Measurements from ENCODE around the gene CFL2. TPM values are rescaled to one million over a fixed set of nuclear protein-coding genes. Genes with fewer than 3 reads are reported as not detected.
A peak's percentile ranks its signal among the peaks of the same experiment; 100 is the strongest.
"Not testable (repeated sequence)": the region's sequence is repeated elsewhere in the genome, so short reads cannot be mapped to it uniquely, and the experiment has no call there.

The CFL2 gene
- total and polyA plus RNA-seq, 5 donors from 2014 or later = 7.1 to 27.8 (median 7.8) TPM

DNA sequence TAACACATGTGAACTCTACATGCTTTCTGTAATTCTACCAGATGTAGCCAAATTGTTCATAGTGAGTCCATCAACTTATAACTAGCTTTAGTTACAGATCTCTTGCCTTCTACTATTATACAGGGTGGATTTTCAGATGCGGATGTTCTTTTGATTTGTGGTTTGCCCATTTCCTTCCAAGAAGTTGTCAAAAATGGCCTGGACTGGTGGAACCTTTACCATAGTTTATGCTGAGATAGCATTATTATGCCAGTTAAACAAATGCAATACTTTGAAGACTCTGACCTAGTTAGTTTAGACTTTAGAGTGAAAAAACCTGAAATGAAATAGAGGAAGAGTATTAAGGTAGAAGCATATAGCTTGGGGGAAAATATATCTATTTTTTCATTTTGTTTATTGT, 27.4 kb upstream of the CFL2 start:
- no peaks in the 10 kb centered on the region for H3K36me3 ChIP-seq (ENCODE audit: control insufficient read depth, insufficient read depth, low read length)
- no peaks in the 10 kb centered on the region for H3K36me3 Mint-ChIP-seq
- peak; percentile 40 to 42 for ATAC-seq (ENCODE audit: low read depth in 2 of 2)
- peaks cover 0 to 5% (median 0%) of the 10 kb centered on the region in 7 donors for H3K9me3 Mint-ChIP-seq
- H3K4me1 ChIP-seq (ENCODE audit: control insufficient read depth, insufficient read depth, low read length, poor library complexity, severe bottlenecking) = peaks cover 10% of the 10 kb centered on the region
- H3K27ac Mint-ChIP-seq = peak overlapping the region in 2 of 3 donors; percentile 11 to 12
- H3K4me1 Mint-ChIP-seq = peaks cover 11 to 28% (median 22%) of the 10 kb centered on the region in 4 donors
- no peaks in the 10 kb centered on the region for H3K9me3 ChIP-seq (ENCODE audit: control insufficient read depth in 2 of 2, low read length in 2 of 2)
- peak in 2 of 3 donors; percentile 34 to 59 for DNase-seq
- H3K27me3 Mint-ChIP-seq = peaks cover 13% of the 10 kb centered on the region
- H3K4me3 ChIP-seq (ENCODE audit: low read depth, low read length) = peak overlapping the region; percentile 48
- no peaks in the 10 kb centered on the region for H3K27me3 ChIP-seq (ENCODE audit: control insufficient read depth, insufficient read depth, low read length)
- peak overlapping the region in 2 of 4 donors; percentile 3 to 18 for H3K4me3 Mint-ChIP-seq
- H3K27ac ChIP-seq (ENCODE audit: insufficient read depth, low read length, poor library complexity, severe bottlenecking) = no peak overlapping the region

DNA sequence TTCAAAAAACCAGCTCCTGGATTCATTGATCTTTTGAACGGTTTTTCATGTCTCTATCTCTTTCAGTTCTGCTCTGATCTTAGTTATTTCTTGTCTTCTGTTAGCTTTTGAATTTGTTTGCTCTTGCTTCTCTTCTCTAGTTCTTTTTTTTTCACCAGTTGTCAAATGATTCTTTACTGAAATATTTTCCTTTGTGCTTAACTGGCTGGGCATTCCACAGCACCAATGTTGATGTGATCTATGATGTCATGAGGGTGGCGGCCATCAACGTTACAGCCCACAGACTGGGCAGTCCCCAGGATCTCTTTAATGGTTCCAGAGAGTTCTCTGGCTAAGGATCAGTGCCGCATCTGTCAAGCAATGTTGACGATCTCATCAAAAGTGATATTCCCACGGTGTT, 25.7 kb upstream of the CFL2 start:
- not testable (repeated sequence) for H3K36me3 Mint-ChIP-seq; H3K4me3 ChIP-seq (ENCODE audit: low read depth, low read length); H3K4me1 ChIP-seq (ENCODE audit: control insufficient read depth, insufficient read depth, low read length, poor library complexity, severe bottlenecking); ATAC-seq (ENCODE audit: low read depth in 2 of 2); H3K9me3 Mint-ChIP-seq; H3K27ac ChIP-seq (ENCODE audit: insufficient read depth, low read length, poor library complexity, severe bottlenecking); H3K4me3 Mint-ChIP-seq; H3K9me3 ChIP-seq (ENCODE audit: control insufficient read depth in 2 of 2, low read length in 2 of 2); H3K27me3 ChIP-seq (ENCODE audit: control insufficient read depth, insufficient read depth, low read length); DNase-seq; H3K36me3 ChIP-seq (ENCODE audit: control insufficient read depth, insufficient read depth, low read length)
- H3K4me1 Mint-ChIP-seq = peaks cover 11 to 28% (median 22%) of the 10 kb centered on the region in 4 donors
- peaks cover 13% of the 10 kb centered on the region for H3K27me3 Mint-ChIP-seq
- peak overlapping the region in 1 of 3 donors; percentile 1 for H3K27ac Mint-ChIP-seq

DNA sequence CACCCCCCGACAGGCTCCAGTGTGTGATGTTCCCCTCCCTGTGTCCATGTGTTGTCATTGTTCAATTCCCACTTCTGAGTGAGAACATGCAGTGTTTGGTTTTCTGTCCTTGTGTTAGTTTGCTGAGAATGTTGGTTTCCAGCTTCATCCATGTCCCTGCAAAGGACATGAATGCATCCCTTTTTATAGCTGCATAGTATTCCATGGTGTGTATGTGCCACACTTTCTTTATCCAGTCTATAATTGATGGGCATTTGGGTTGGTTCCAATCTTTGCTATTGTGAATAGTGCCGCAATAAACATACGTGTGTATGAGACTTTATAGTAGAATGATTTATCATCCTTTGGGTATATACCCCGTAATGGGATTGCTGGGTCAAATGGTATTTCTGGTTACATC, 22.7 kb upstream of the CFL2 start:
- not testable (repeated sequence) for H3K4me3 Mint-ChIP-seq; H3K27ac Mint-ChIP-seq; H3K4me1 ChIP-seq (ENCODE audit: control insufficient read depth, insufficient read depth, low read length, poor library complexity, severe bottlenecking); H3K27ac ChIP-seq (ENCODE audit: insufficient read depth, low read length, poor library complexity, severe bottlenecking); H3K9me3 ChIP-seq (ENCODE audit: control insufficient read depth in 2 of 2, low read length in 2 of 2); H3K4me3 ChIP-seq (ENCODE audit: low read depth, low read length); ATAC-seq (ENCODE audit: low read depth in 2 of 2); H3K36me3 ChIP-seq (ENCODE audit: control insufficient read depth, insufficient read depth, low read length); H3K36me3 Mint-ChIP-seq; H3K9me3 Mint-ChIP-seq; H3K27me3 ChIP-seq (ENCODE audit: control insufficient read depth, insufficient read depth, low read length); DNase-seq
- H3K4me1 Mint-ChIP-seq = peaks cover 4 to 16% (median 11%) of the 10 kb centered on the region in 4 donors
- peaks cover 13% of the 10 kb centered on the region for H3K27me3 Mint-ChIP-seq

DNA sequence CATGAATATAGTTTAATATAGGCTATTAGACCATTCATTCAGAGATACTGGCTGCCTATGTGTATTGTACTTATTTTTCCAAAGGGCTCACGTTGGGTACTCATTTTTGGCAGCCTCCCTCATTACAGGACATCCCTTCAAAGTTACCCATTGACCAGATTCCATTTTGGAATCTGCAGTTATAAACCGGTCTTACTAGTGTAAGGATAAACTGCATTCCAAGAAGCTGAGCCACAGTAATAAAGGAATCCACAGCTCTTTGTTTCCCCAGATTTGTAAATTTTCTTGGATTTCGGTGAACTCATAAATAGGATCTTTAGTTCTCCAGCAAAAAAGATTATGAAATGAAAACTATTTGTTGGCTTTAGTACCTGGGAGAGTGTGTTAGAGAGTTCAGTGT, 18.9 kb upstream of the CFL2 start:
- Mint-ChIP-seq H3K27me3 (peaks cover 8% of the 10 kb centered on the region), H3K27ac (no peak overlapping the region)

DNA sequence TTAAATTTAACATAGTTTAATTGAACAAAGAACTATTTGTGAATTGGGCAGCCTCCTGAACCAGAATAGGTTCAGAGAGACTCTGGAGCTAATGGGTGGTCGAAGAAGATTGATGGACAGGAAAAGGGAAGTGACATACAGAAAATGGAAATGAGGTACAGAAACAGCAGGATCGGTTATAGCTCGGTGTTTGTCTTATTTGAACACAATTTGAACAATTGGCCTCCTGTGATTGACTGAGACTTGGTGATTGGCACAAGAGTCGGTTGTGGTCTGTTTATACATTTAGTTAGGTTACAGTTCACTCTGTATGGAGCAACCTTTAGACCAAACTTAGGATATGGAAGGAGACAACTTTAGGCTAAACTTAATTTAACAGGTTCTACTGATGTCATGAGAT, 18.4 kb upstream of the CFL2 start:
- H3K27me3 ChIP-seq (ENCODE audit: control insufficient read depth, insufficient read depth, low read length) = no peaks in the 10 kb centered on the region
- ATAC-seq (ENCODE audit: low read depth in 2 of 2) (no peak), DNase-seq (no peak)
- Mint-ChIP-seq H3K27ac (no peak overlapping the region), H3K4me1 (peaks cover 0 to 2% (median 0%) of the 10 kb centered on the region in 4 donors), H3K36me3 (no peaks in the 10 kb centered on the region), H3K4me3 (no peak overlapping the region), H3K9me3 (peaks cover 0 to 3% (median 0%) of the 10 kb centered on the region in 7 donors), H3K27me3 (peaks cover 8% of the 10 kb centered on the region)
- H3K4me3 ChIP-seq (ENCODE audit: low read depth, low read length) = no peak overlapping the region
- H3K4me1 ChIP-seq (ENCODE audit: control insufficient read depth, insufficient read depth, low read length, poor library complexity, severe bottlenecking) = no peaks in the 10 kb centered on the region
- H3K36me3 ChIP-seq (ENCODE audit: control insufficient read depth, insufficient read depth, low read length) = no peaks in the 10 kb centered on the region
- H3K9me3 ChIP-seq (ENCODE audit: control insufficient read depth in 2 of 2, low read length in 2 of 2) = no peaks in the 10 kb centered on the region
- H3K27ac ChIP-seq (ENCODE audit: insufficient read depth, low read length, poor library complexity, severe bottlenecking) = no peak overlapping the region

More for the DNA sequence above, 18.9 kb upstream of the CFL2 start:
- no peak overlapping the region for H3K27ac ChIP-seq (ENCODE audit: insufficient read depth, low read length, poor library complexity, severe bottlenecking)
- DNase-seq (no peak), ATAC-seq (ENCODE audit: low read depth in 2 of 2) (no peak)
- no peaks in the 10 kb centered on the region for H3K36me3 ChIP-seq (ENCODE audit: control insufficient read depth, insufficient read depth, low read length)
- no peaks in the 10 kb centered on the region for H3K9me3 ChIP-seq (ENCODE audit: control insufficient read depth in 2 of 2, low read length in 2 of 2)
- H3K36me3 Mint-ChIP-seq = no peaks in the 10 kb centered on the region
- H3K4me3 Mint-ChIP-seq = no peak overlapping the region
- H3K4me1 Mint-ChIP-seq = peaks cover 0 to 2% (median 0%) of the 10 kb centered on the region in 4 donors
- H3K4me3 ChIP-seq (ENCODE audit: low read depth, low read length) = no peak overlapping the region
- peaks cover 0 to 6% (median 0%) of the 10 kb centered on the region in 7 donors for H3K9me3 Mint-ChIP-seq
- H3K4me1 ChIP-seq (ENCODE audit: control insufficient read depth, insufficient read depth, low read length, poor library complexity, severe bottlenecking) = no peaks in the 10 kb centered on the region
- no peaks in the 10 kb centered on the region for H3K27me3 ChIP-seq (ENCODE audit: control insufficient read depth, insufficient read depth, low read length)

DNA sequence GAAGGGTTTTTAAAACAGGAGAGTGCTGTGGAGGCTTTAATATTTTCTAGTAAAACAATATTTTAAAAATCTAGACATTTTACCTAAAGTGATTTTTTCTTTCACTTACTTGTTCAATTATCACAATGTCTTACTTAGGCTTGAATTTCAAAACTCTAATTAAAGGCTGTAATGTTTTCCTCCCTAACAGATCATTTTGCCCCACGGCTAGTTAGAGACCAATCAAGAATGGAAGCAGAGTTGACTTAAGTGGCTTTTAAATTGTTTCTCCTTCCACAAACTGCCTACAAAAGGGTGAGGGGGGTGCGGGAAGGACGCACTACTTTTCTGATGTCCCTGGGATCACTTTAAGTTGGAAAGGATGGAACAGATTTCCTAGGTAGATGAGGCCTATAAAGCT, 9.5 kb upstream of the CFL2 start:
- H3K9me3 Mint-ChIP-seq = no peaks in the 10 kb centered on the region
- no peak overlapping the region for H3K4me3 Mint-ChIP-seq
- H3K4me1 Mint-ChIP-seq = peaks cover 0 to 6% (median 3%) of the 10 kb centered on the region in 4 donors
- ATAC-seq (ENCODE audit: low read depth in 2 of 2) (no peak), DNase-seq (no peak)
- Histone ChIP-seq H3K4me1 (ENCODE audit: control insufficient read depth, insufficient read depth, low read length, poor library complexity, severe bottlenecking) (no peaks in the 10 kb centered on the region), H3K36me3 (ENCODE audit: control insufficient read depth, insufficient read depth, low read length) (no peaks in the 10 kb centered on the region), H3K27me3 (ENCODE audit: control insufficient read depth, insufficient read depth, low read length) (peaks cover 3% of the 10 kb centered on the region), H3K9me3 (ENCODE audit: control insufficient read depth in 2 of 2, low read length in 2 of 2) (no peaks in the 10 kb centered on the region), H3K4me3 (ENCODE audit: low read depth, low read length) (no peak overlapping the region), H3K27ac (ENCODE audit: insufficient read depth, low read length, poor library complexity, severe bottlenecking) (no peak overlapping the region)
- peaks cover 19% of the 10 kb centered on the region for H3K27me3 Mint-ChIP-seq
- H3K27ac Mint-ChIP-seq = peak overlapping the region in 1 of 3 donors; percentile 40
- no peaks in the 10 kb centered on the region for H3K36me3 Mint-ChIP-seq

DNA sequence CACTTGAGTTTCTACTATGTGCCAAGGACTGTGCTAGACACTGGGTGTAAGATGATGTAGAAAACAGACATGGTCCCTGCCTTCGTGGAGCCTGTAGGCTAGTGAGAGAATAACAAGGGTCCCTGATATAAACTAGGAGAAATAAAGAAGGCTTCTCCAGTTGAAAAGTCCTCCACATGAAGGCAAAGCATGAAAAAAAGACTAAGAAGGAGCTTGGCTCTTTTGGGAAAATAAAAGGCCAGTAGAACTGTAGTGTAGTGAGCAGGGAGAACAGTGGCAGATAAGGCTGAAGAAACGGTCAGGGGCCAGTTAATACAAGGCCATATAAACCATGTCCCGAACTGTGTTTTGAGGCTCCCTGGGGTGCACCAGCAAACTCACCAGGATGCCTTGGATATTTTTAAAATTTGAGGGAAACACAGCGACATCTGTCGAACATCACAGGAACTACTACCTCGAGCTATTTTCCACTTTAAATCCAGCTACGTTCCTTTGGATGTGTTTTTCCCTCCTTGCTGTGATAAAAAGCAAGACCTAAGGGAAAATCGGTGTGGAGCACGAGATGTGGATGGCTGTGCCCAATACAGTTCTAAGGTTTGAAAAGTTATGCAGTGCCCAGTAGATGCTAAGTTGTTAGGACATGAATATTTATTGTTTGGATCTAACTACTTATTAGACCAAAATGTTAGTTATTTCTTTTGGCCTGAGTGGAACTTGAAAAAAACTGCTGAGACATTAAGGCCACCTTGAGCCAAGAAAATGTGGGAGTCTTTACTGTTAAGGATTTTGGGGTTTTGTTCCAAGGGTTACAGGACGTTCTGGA, 8.5 kb upstream of the CFL2 start:
- Histone ChIP-seq H3K4me1 (ENCODE audit: control insufficient read depth, insufficient read depth, low read length, poor library complexity, severe bottlenecking) (no peaks in the 10 kb centered on the region), H3K9me3 (ENCODE audit: control insufficient read depth in 2 of 2, low read length in 2 of 2) (no peaks in the 10 kb centered on the region), H3K4me3 (ENCODE audit: low read depth, low read length) (peak overlapping the region; percentile 0), H3K27me3 (ENCODE audit: control insufficient read depth, insufficient read depth, low read length) (peaks cover 3% of the 10 kb centered on the region), H3K27ac (ENCODE audit: insufficient read depth, low read length, poor library complexity, severe bottlenecking) (no peak overlapping the region), H3K36me3 (ENCODE audit: control insufficient read depth, insufficient read depth, low read length) (no peaks in the 10 kb centered on the region)
- Mint-ChIP-seq H3K36me3 (no peaks in the 10 kb centered on the region), H3K4me1 (peaks cover 0 to 6% (median 3%) of the 10 kb centered on the region in 4 donors), H3K27ac (no peak overlapping the region), H3K4me3 (no peak overlapping the region), H3K9me3 (no peaks in the 10 kb centered on the region), H3K27me3 (peaks cover 16% of the 10 kb centered on the region)
- ATAC-seq (ENCODE audit: low read depth in 2 of 2) = no peak
- DNase-seq = peak; percentile 9 to 57 (median 46)

DNA sequence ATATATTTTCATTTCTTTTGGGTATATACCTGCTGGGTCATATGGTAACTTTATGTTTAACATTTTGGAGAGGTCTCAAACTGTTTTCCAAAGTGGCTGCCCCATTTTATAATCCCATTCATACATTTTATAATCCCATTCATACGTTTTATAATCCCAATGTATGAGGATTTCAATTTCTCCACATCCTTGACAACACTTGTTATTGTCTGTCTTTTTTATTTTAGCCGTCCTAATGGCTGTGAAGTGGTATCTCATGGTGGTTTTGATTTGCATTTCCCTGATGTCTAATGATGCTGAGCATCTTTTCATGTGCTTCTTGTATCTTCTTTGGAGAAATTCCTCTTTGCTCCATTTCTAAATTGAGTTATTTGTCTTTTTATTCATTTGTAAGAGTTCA, 6.7 kb upstream of the CFL2 start:
- Histone ChIP-seq H3K4me1 (ENCODE audit: control insufficient read depth, insufficient read depth, low read length, poor library complexity, severe bottlenecking) (no peaks in the 10 kb centered on the region), H3K4me3 (ENCODE audit: low read depth, low read length) (no peak overlapping the region), H3K27ac (ENCODE audit: insufficient read depth, low read length, poor library complexity, severe bottlenecking) (no peak overlapping the region), H3K9me3 (ENCODE audit: control insufficient read depth in 2 of 2, low read length in 2 of 2) (no peaks in the 10 kb centered on the region), H3K36me3 (ENCODE audit: control insufficient read depth, insufficient read depth, low read length) (no peaks in the 10 kb centered on the region), H3K27me3 (ENCODE audit: control insufficient read depth, insufficient read depth, low read length) (peaks cover 6% of the 10 kb centered on the region)
- H3K9me3 Mint-ChIP-seq = no peaks in the 10 kb centered on the region
- no peak overlapping the region for H3K27ac Mint-ChIP-seq
- H3K4me1 Mint-ChIP-seq = peaks cover 0 to 6% (median 3%) of the 10 kb centered on the region in 4 donors
- peaks cover 20% of the 10 kb centered on the region for H3K27me3 Mint-ChIP-seq
- H3K4me3 Mint-ChIP-seq = no peak overlapping the region
- DNase-seq = no peak
- ATAC-seq (ENCODE audit: low read depth in 2 of 2) = no peak
- H3K36me3 Mint-ChIP-seq = no peaks in the 10 kb centered on the region
